ENCODE measurements around the gene NCAM2.

Gene NCAM2

DNA sequence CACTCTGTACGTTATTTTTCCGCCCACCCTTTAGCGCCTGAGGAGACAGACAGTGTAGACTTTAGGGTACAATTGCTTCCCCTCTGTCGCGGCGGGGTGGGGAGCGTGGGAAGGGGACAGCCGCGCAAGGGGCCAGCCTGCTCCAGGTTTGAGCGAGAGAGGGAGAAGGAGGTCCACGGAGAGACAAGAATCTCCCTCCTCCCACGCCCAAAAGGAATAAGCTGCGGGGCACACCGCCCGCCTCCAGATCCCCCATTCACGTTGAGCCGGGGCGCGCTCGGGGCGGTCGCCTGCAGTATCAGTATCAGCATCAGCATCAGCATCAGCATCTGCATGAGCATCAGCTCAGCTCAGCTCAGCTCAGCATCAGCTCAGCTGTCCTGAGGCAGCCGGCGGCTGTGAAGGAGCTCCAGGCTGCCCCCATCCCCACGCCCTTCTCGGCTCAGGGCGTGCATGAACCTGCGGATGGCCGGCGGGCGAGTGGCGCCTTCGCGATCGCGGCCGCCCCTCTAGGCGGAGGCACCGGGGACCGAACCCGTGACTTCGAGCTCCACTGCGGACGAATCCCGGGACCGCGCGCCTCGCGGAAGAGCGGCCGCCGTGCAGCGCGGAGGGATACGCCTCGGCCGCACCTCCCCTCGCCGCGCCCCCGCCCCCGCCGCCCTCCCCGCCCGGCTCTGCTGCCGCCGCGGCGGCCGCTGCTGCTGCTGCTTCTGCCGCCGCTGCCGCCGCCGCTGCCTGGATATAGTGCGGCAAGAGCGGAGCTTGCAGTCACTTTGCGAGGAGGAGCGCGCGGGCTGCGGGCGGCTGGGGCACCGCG, at the start of gene NCAM2:
Gene NCAM2, plus strand, starts transcription at position 774 of the 820 bp plus-strand sequence.
- peak within 1 kb of the TSS; percentile 77 for H3K4me3 ChIP-seq (ENCODE audit: low read depth, low read length)
- DNase-seq (ENCODE audit: low read depth) = peak; percentile 65

- DNase-seq (ENCODE audit: low read depth) = no peak
- H3K4me3 ChIP-seq (ENCODE audit: low read depth, low read length) = no peak overlapping the region
Observed at GRCh38 chr21:20949884-20950283, 48.3 kb upstream of the NCAM2 start.

DNA sequence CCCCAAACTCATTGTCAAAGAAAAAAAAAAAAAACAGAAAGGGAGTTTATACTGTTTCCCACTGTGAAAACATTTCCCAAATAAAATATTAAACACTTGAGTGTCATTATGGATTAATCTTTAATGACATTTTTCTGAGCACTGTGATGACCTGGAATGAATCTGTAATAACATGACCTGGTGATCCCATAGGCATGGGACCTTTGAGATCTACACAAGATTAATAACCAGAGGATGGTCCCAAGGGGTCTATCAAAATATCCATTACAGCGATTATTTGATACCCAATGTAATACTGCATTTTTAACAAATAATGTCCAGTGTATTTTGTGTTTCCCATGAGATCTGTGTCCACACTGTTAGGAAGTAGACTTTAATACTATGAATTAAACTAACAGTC, 32.4 kb upstream of the NCAM2 start:
- no peak for DNase-seq (ENCODE audit: low read depth)
- H3K4me3 ChIP-seq (ENCODE audit: low read depth, low read length) = no peak overlapping the region

- no peak for DNase-seq (ENCODE audit: low read depth)
- H3K4me3 ChIP-seq (ENCODE audit: low read depth, low read length) = no peak overlapping the region
Observed at GRCh38 chr21:20968391-20968790, 29.8 kb upstream of the NCAM2 start.

- no peak for DNase-seq (ENCODE audit: low read depth)
- H3K4me3 ChIP-seq (ENCODE audit: low read depth, low read length) = no peak overlapping the region
Observed at GRCh38 chr21:20970691-20971090, 27.5 kb upstream of the NCAM2 start.

- peak; percentile 25 for DNase-seq (ENCODE audit: low read depth)
- no peak overlapping the region for H3K4me3 ChIP-seq (ENCODE audit: low read depth, low read length)
Observed at GRCh38 chr21:20971296-20971921, 26.8 kb upstream of the NCAM2 start.

DNA sequence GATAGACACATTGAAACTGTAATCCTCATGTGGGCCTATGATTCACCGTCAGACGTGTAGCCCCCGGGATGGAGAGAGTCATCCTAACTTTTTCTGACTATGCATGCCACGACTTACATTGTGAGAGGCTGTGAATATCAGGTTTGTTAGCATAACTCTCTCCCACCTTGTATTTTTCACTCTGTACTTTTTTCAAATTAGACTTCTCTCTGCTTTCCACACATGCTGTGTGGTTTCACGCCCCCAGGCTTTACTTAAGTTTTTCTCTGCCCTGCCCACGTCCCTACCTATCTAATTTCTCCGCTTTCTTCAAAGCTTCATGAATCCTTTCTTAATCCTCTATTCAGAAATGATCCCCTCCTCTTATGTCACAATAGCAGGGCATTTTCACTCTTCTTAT, 3.4 kb upstream of the NCAM2 start:
- no peak overlapping the region for H3K4me3 ChIP-seq (ENCODE audit: low read depth, low read length)
- DNase-seq (ENCODE audit: low read depth) = no peak

DNA sequence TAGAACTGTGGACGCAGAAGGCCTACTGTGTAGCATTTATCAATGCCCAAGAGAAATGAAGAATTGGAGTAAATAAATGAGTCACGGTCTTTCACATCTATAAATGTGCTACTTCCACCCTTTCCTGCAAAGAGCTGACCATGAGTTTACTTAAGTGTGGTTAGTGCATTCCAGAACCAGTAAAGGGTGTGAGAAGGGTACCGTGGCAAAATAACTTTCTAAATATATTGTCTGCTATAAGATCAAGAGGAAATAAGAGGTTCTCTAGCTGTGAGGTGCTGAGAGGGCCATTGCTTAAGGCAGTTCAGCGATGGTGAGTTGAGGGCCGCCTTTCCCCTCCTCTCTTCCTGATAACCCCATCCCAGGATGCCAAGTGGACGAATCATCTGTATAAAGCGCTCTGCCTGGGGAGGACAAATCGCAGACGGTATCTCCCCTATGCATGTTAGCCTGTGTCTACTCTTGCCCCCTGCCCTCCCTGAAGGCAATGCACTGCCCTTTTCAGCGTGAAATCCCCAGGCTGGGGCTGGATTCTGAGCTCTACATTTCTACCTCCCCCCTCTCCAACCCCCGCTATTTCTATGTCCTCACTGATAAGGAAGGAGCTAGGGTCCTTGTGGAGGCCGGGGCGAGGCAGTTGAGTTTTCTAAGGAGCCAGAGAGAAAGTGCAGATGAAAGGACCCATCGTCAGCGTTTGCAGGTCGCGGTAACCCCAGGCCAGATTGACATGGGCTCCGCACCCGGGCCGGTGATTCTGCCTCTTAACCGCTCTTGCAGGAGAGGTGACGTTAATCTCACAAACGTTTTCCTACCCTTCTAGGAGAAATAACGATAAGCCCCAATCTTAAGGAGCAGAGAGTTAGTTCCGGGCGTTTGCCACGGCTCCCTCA, 1.5 kb upstream of the NCAM2 start:
- peak overlapping the region; percentile 77 for H3K4me3 ChIP-seq (ENCODE audit: low read depth, low read length)
- peak; percentile 21 for DNase-seq (ENCODE audit: low read depth)

- peak overlapping the region; percentile 77 for H3K4me3 ChIP-seq (ENCODE audit: low read depth, low read length)
- DNase-seq (ENCODE audit: low read depth) = no peak
Observed at GRCh38 chr21:20997311-20997635, 936 bp upstream of the NCAM2 start.

- peak overlapping the region; percentile 77 for H3K4me3 ChIP-seq (ENCODE audit: low read depth, low read length)
- no peak for DNase-seq (ENCODE audit: low read depth)
Observed at GRCh38 chr21:20998456-20998789, 214 bp downstream of the NCAM2 start.

- DNase-seq (ENCODE audit: low read depth) = no peak
- peak overlapping the region; percentile 77 for H3K4me3 ChIP-seq (ENCODE audit: low read depth, low read length)
Observed at GRCh38 chr21:20998886-20999285, 677 bp downstream of the NCAM2 start.

- DNase-seq (ENCODE audit: low read depth) = no peak
- H3K4me3 ChIP-seq (ENCODE audit: low read depth, low read length) = no peak overlapping the region
Observed at GRCh38 chr21:20999659-21000058, 1.4 kb downstream of the NCAM2 start.

GRCh38 chr21:21000591-21001175, 2.5 kb downstream of the NCAM2 start:
- DNase-seq (ENCODE audit: low read depth) = no peak
- no peak overlapping the region for H3K4me3 ChIP-seq (ENCODE audit: low read depth, low read length)

- no peak overlapping the region for H3K4me3 ChIP-seq (ENCODE audit: low read depth, low read length)
- DNase-seq (ENCODE audit: low read depth) = no peak
Observed at GRCh38 chr21:21001591-21002100, 3.4 kb downstream of the NCAM2 start.

GRCh38 chr21:21002153-21002552, 3.9 kb downstream of the NCAM2 start:
- no peak for DNase-seq (ENCODE audit: low read depth)
- no peak overlapping the region for H3K4me3 ChIP-seq (ENCODE audit: low read depth, low read length)

GRCh38 chr21:21003701-21004100, 5.5 kb downstream of the NCAM2 start:
- H3K4me3 ChIP-seq (ENCODE audit: low read depth, low read length) = no peak overlapping the region
- DNase-seq (ENCODE audit: low read depth) = no peak

GRCh38 chr21:21007606-21008005, 9.4 kb downstream of the NCAM2 start:
- no peak for DNase-seq (ENCODE audit: low read depth)
- H3K4me3 ChIP-seq (ENCODE audit: low read depth, low read length) = no peak overlapping the region

GRCh38 chr21:21010228-21010627, 12.0 kb downstream of the NCAM2 start:
- H3K4me3 ChIP-seq (ENCODE audit: low read depth, low read length) = no peak overlapping the region
- DNase-seq (ENCODE audit: low read depth) = no peak

- H3K4me3 ChIP-seq (ENCODE audit: low read depth, low read length) = no peak overlapping the region
- no peak for DNase-seq (ENCODE audit: low read depth)
Observed at GRCh38 chr21:21010698-21011097, 12.5 kb downstream of the NCAM2 start.

- no peak for DNase-seq (ENCODE audit: low read depth)
- no peak overlapping the region for H3K4me3 ChIP-seq (ENCODE audit: low read depth, low read length)
Observed at GRCh38 chr21:21018821-21019220, 20.6 kb downstream of the NCAM2 start.
